PC-9 (cell line): ENCODE data around the gene PPP1R1C.

ENCODE experiments used
- CTCF ChIP-seq: fragments of 200-600 bp; sonication (generic); conservative IDR thresholded peaks from 2 replicates; pipeline ENCODE4 v1.6.1; 2017; ENCODE audit warnings: mixed run types, antibody characterized with exemption, mild to moderate bottlenecking, moderate library complexity
- EZH2 ChIP-seq: fragments of 200-600 bp; sonication (generic); IDR thresholded peaks from 2 replicates; pipeline ENCODE4 v1.8.0; 2017; ENCODE audit warnings: antibody characterized with exemption, low read depth

- no peak for TF ChIP-seq CTCF
- TF ChIP-seq EZH2: no peak
Observed at GRCh38 chr2:181995289-181995688, 9.6 kb downstream of the PPP1R1C start.
